NCI-H2227 treated with DMSO at 0.1 percent for 48 hours (cell line): ENCODE results near the gene SERPINA5.
"Not testable (repeated sequence)": the region's sequence is repeated elsewhere in the genome, so short reads cannot be mapped to it uniquely, and the experiment has no call there.

ENCODE experiments used
- DNase-seq: peaks from one replicate; lab custom pipeline; 2025; lab: John Stamatoyannopoulos, UW

The SERPINA5 gene

GRCh38 chr14:94598816-94599655 is 17.8 kb downstream of the SERPINA5 start:
- no peak for DNase-seq

GRCh38 chr14:94599656-94600004 is 18.4 kb downstream of the SERPINA5 start:
- DNase-seq: no peak

GRCh38 chr14:94600148-94600545 is 18.9 kb downstream of the SERPINA5 start:
- no peak for DNase-seq

- no peak for DNase-seq
Measured at GRCh38 chr14:94601884-94602391, 20.7 kb downstream of the SERPINA5 start.

- no peak for DNase-seq
Measured at GRCh38 chr14:94602722-94603121, 21.5 kb downstream of the SERPINA5 start.

- no peak for DNase-seq
Measured at GRCh38 chr14:94605361-94605760, 24.1 kb downstream of the SERPINA5 start.

- not testable (repeated sequence) for DNase-seq
Measured at GRCh38 chr14:94608966-94609365, 27.7 kb downstream of the SERPINA5 start.

- DNase-seq: no peak
Measured at GRCh38 chr14:94611179-94611578, 30.0 kb downstream of the SERPINA5 start.

- DNase-seq: no peak
Measured at GRCh38 chr14:94612174-94612573, 30.9 kb downstream of the SERPINA5 start, which contains the start of gene SERPINA3. SERPINA3 (plus strand) TSS chr14:94612391; CDS start chr14:94614442, 2,051 bp downstream.

- DNase-seq: no peak
Measured at GRCh38 chr14:94612580-94613554, 31.6 kb downstream of the SERPINA5 start.

GRCh38 chr14:94613720-94614644 is 32.8 kb downstream of the SERPINA5 start:
- no peak for DNase-seq

- no peak for DNase-seq
Measured at GRCh38 chr14:94614802-94615201, 33.6 kb downstream of the SERPINA5 start.

GRCh38 chr14:94615254-94615653 is 34.0 kb downstream of the SERPINA5 start:
- no peak for DNase-seq

GRCh38 chr14:94615823-94616570 is 34.8 kb downstream of the SERPINA5 start:
- DNase-seq: no peak

- DNase-seq: no peak
Measured at GRCh38 chr14:94617366-94617941, 36.2 kb downstream of the SERPINA5 start.

GRCh38 chr14:94617988-94618822 is 37.0 kb downstream of the SERPINA5 start:
- no peak for DNase-seq

GRCh38 chr14:94619297-94619696 is 38.1 kb downstream of the SERPINA5 start:
- no peak for DNase-seq

GRCh38 chr14:94620597-94620996 is 39.4 kb downstream of the SERPINA5 start:
- no peak for DNase-seq

GRCh38 chr14:94621358-94622134 is 40.3 kb downstream of the SERPINA5 start:
- no peak for DNase-seq
